Activated effector memory CD4-positive, alpha-beta T cell treated with anti-CD3 and anti-CD28 coated beads, Interleukin-2, amount 50 U/mL, for 16 hours (primary cell): ENCODE results near the gene CLDN34.

Experiments used
- DNase-seq: peaks from one replicate; pipeline ENCODE4 v3.0.0-alpha.2; 2020

CLDN34 gene

GRCh38 chrX:10017872-10018271, 50.7 kb downstream of the CLDN34 start:
- DNase-seq, result no peak
